PC-3 (cell line): ENCODE data around the gene HRC.

Experiments
- CTCF ChIP-seq: fragments of 300-600 bp; sonication (generic); conservative IDR thresholded peaks from 2 replicates; pipeline ENCODE4 v1.5.1; 2017; ENCODE audit warnings: antibody characterized with exemption, low read depth, mild to moderate bottlenecking, low read length
- EZH2 ChIP-seq: fragments of 300-600 bp; sonication (generic); IDR thresholded peaks from one replicate; pipeline ENCODE4 v1.6.1; 2017; ENCODE audit warnings: antibody characterized with exemption, mild to moderate bottlenecking, low read length; ENCODE audit not compliant: unreplicated experiment
- EZH2phosphoT487 ChIP-seq: fragments of 300-600 bp; sonication (generic); IDR thresholded peaks from 2 replicates; pipeline ENCODE4 v1.6.1; 2018; ENCODE audit warnings: mild to moderate bottlenecking, antibody characterized with exemption, low read length, borderline replicate concordance

- TF ChIP-seq CTCF, result no peak
- TF ChIP-seq EZH2, result no peak
- TF ChIP-seq EZH2phosphoT487, result no peak
Observed at GRCh38 chr19:49103331-49104085, 51.7 kb downstream of the HRC start.
